ENCODE measurements around the gene COBL. TPM values are rescaled to one million over a fixed set of nuclear protein-coding genes. Genes with fewer than 3 reads are reported as not detected.

The COBL gene
- total and polyA plus RNA-seq, 2 of the 4 experiments (the other 2 are of a cell fraction) = under 0.01 TPM; not detected in 1

DNA sequence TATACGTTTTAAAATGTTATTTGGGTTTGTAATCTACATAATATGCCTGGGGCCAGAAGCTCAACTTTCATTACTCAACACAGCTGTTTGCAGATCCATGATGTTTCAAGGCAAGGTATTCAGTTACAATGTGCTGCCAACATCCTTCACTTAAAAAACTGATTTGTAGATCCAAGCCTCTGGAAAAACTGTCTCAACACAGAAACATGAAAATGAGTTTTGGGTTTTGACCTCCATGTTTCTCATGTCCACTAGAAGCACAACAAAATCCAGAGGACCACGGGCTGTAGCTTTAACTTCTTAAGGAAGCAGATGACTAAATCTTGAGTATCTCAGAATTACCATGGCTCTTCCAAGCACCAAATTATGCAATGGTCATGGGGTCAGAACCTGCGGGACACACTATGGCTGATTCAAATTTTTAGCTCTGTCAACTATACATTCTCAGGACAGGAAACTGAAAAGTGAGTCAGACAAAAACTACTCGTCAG lies 286.9 kb downstream of the COBL start (continued):
- no peak for TF ChIP-seq FOS (IDR thresholded peaks at IDR 0.05; ENCODE audit: low read depth, low read length)

DNA sequence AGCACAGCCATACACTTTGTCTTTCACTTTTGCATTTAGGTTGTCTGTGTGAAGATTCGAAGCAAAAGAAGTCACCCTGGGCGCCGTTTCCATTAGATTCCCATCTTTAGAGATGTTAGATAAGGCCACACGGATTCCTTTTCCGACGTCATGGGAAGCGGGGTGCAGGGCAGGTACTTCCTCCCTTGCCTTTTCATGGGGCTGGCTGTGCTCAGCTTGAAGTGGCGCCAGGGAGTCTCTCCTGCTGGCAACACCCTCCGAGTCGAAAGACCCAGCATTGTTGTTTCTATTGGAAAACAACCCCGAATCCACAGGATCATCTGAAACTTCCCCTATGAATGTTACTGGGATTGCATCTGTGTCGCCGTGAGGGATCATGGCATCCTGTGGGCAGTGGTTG lies 287.5 kb downstream of the COBL start:
- WGBS, 2 experiments (ENCODE audit: extremely low coverage in 2 of 2, insufficient read length in 1 of 2) = 76% methylated on average over 5 of the region's 13 CpGs; no CpG with 5 or more reads in 1 of the 2 experiments
- no peak for DNase-seq

More for the DNA sequence above, 287.5 kb downstream of the COBL start:
- H4K5ac ChIP-seq (ENCODE audit: low read depth, low read length) = no peak overlapping the region; the same call in 1 of the 2 replicates
- H3K23ac ChIP-seq (ENCODE audit: low read depth, low read length) = no peak overlapping the region
- H3K4me2 ChIP-seq (ENCODE audit: low read depth, low read length) = peak overlapping the region; percentile 37
- H2AFZ ChIP-seq (replicated peaks; ENCODE audit: low read length, poor library complexity) = peak overlapping the region; percentile 53
- H2BK15ac ChIP-seq (ENCODE audit: low read depth, low read length) = peak overlapping the region; percentile 47; the same call in 2 of the 3 replicates
- CTCF ChIA-PET = interaction anchor here (1.1 kb wide), 1 partner anchor 9 kb away, joined by 3 read pairs; no protein-coding TSS in a partner anchor
- H2BK20ac ChIP-seq (ENCODE audit: low read depth, low read length) = peak overlapping the region; percentile 79
- H3K14ac ChIP-seq (replicated peaks; ENCODE audit: low read depth, low read length) = peak overlapping the region; percentile 60
- no peak overlapping the region for H3K9ac ChIP-seq (ENCODE audit: low read depth, low read length)
- POLR2A ChIA-PET (ENCODE audit: unreplicated experiment) = interaction anchor here (0.8 kb wide), 1 partner anchor 9 kb away, joined by 3 read pairs; no protein-coding TSS in a partner anchor
- H3K9me3 ChIP-seq (ENCODE audit: control insufficient read depth, insufficient read depth, low read length) = no peaks in the 10 kb centered on the region
- no peak overlapping the region for H3K4me3 ChIP-seq (ENCODE audit: insufficient read depth, low read depth, low read length)
- no peaks in the 10 kb centered on the region for H3K79me1 ChIP-seq (ENCODE audit: low read depth in 1 of 2, low read length in 2 of 2)
- H3K18ac ChIP-seq (ENCODE audit: low read depth, low read length) = peak overlapping the region; percentile 42; the same call in 1 of the 2 replicates
- BruUV-seq (replicated peaks) = no TSS peak
- peaks cover 23% of the 10 kb centered on the region for H3K9me1 ChIP-seq (ENCODE audit: insufficient read depth, low read length)
- peaks cover 7% of the 10 kb centered on the region; the same call in 1 of the 2 replicates for H4K20me1 ChIP-seq (ENCODE audit: insufficient read depth, low read length)
- no peaks in the 10 kb centered on the region for H3K36me3 ChIP-seq (ENCODE audit: control insufficient read depth, insufficient read depth, low read length)
- H3K4ac ChIP-seq (ENCODE audit: low read depth, low read length) = peak overlapping the region; percentile 81
- peak overlapping the region; percentile 35 for H2BK5ac ChIP-seq (ENCODE audit: low read depth, low read length, poor library complexity, severe bottlenecking)
- H3K56ac ChIP-seq (ENCODE audit: extremely low read depth, insufficient read depth, low read length) = peak overlapping the region; percentile 5; the same call in 1 of the 2 replicates
- no peak for TF ChIP-seq FOS (IDR thresholded peaks at IDR 0.05; ENCODE audit: low read depth, low read length)
- no peak for TF ChIP-seq RAD21 (IDR thresholded peaks at IDR 0.05; ENCODE audit: low read length)
- TF ChIP-seq MAFK (IDR thresholded peaks at IDR 0.05; ENCODE audit: low read depth, low read length) = no peak
- no peak for TF ChIP-seq RFX5 (IDR thresholded peaks at IDR 0.05; ENCODE audit: low read depth, low read length)
- no peak for TF ChIP-seq SMC3 (IDR thresholded peaks at IDR 0.05; ENCODE audit: low read depth, low read length)
- H3K27ac ChIP-seq (ENCODE audit: insufficient read depth, low read length) = peak overlapping the region; percentile 75
- no peaks in the 10 kb centered on the region; the same call in 1 of the 2 replicates for H3K27me3 ChIP-seq (ENCODE audit: control insufficient read depth, insufficient read depth, low read length)
- peak overlapping the region in 1 of 2 experiments; percentile 1; a peak in 2 of 4 replicates for H4K8ac ChIP-seq (ENCODE audit: low read depth in 2 of 2, low read length in 2 of 2)
- intact Hi-C loops (cut with micrococcal nuclease) = no loop called here
- peak overlapping the region; percentile 64 for H2BK120ac ChIP-seq (ENCODE audit: low read depth, low read length)
- in situ Hi-C loops (cut with MboI; ENCODE audit: low sequenced_read_pairs) = no loop called here
- dilution Hi-C loops (cut with HindIII; ENCODE audit: low sequenced_read_pairs, unreplicated experiment) = no loop called here
- no peak overlapping the region for H2AK9ac ChIP-seq (replicated peaks; ENCODE audit: low read depth, low read length, poor library complexity)
- peak overlapping the region; percentile 79 for H2AK5ac ChIP-seq (ENCODE audit: low read depth, low read length)
- peaks cover 23% of the 10 kb centered on the region for H3K4me1 ChIP-seq (ENCODE audit: control insufficient read depth, insufficient read depth, low read length)
- peak overlapping the region; percentile 16; the same call in 1 of the 2 replicates for H4K91ac ChIP-seq (ENCODE audit: insufficient read depth, low read depth, low read length)
- ATAC-seq (ENCODE audit: low read depth) = no peak

All from IMR-90 (cell line).